Measurements from ENCODE around the gene MAD1L1.

The MAD1L1 gene

DNA sequence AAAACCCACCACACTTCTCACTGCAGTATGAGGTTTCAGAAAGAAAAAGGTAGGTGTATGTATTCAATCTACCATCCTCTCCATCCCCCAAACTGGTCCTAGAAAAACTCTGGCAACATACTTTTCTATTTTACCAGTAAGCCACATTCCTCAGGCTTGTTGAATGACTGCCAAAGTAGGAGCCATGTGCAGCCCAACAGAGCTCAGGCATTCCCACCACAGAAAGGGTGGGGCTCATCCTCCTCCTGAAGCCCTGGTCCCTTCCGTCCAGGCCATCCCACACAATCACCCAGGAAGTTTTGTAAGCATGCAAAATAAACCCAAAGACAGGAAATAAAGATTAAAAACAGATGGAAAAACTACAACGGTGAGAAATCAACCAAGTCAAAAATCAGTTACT is 57.2 kb downstream of the MAD1L1 start:
- TF ChIP-seq, protein P1, sequence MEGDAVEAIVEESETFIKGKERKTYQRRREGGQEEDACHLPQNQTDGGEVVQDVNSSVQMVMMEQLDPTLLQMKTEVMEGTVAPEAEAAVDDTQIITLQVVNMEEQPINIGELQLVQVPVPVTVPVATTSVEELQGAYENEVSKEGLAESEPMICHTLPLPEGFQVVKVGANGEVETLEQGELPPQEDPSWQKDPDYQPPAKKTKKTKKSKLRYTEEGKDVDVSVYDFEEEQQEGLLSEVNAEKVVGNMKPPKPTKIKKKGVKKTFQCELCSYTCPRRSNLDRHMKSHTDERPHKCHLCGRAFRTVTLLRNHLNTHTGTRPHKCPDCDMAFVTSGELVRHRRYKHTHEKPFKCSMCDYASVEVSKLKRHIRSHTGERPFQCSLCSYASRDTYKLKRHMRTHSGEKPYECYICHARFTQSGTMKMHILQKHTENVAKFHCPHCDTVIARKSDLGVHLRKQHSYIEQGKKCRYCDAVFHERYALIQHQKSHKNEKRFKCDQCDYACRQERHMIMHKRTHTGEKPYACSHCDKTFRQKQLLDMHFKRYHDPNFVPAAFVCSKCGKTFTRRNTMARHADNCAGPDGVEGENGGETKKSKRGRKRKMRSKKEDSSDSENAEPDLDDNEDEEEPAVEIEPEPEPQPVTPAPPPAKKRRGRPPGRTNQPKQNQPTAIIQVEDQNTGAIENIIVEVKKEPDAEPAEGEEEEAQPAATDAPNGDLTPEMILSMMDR (IDR thresholded peaks at IDR 0.05; ENCODE audit: low read depth, low read length), result no peak
- DNase-seq (ENCODE audit: low read depth, low spot score), result peak; percentile 96
- in situ Hi-C loops (cut with HindIII; ENCODE audit: low sequenced_read_pairs), result no loop called here
- no peak overlapping the region for H3K4me3 ChIP-seq (ENCODE audit: low read depth, low read length)

DNA sequence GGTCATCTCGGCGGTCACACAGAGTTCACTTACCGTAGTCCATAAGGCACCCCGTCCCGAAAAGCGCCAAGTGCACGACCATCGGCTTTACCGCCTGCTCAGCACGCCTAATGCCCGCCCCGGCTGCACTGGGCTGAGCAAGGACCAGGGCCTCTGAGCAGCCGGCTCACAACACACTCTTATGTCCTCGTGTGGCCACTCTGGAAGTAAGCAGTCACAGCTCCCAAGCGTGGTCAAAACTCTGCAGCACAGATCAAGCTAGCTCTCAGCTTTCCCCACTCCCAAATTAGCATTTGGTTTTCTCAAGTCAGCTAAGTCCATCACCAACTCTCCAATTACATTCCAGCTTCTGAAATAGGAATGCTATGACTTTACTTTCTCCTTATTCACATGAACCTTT is 57.7 kb downstream of the MAD1L1 start:
- in situ Hi-C loops (cut with HindIII; ENCODE audit: low sequenced_read_pairs), result no loop called here
- no peak overlapping the region for H3K4me3 ChIP-seq (ENCODE audit: low read depth, low read length)
- TF ChIP-seq, protein P1 (IDR thresholded peaks at IDR 0.05; ENCODE audit: low read depth, low read length), result no peak
- DNase-seq (ENCODE audit: low read depth, low spot score), result no peak

DNA sequence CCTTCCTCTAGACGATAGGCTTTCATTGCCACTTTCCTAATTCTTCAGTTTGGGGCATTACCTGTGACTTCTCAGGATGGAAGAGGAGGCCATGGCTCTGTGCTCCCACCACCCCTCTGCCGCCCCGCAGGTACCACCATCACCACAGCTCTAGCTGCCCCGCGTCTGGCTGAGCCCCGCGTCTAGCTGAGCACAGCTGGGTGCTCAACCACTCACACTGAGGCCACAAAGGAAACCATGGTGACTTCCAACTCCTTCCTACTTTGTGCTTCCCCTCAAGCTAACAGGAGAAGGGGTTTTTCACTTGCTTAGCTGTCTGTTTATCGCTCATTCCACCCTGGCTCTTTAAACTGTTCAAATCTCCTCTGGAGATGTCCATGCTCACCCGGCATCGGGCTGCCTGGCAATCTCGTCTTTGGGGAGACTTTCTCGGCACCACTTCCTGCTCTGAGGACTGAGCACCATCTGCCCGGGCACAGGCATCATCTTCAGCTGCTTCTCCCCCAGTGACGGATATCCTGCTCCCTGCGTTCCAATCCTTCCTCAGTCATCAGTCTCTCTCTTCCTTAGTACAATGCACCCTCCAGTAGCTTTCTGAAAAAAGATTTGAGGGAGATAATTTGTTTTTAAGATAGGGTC is 59.4 kb downstream of the MAD1L1 start:
- H3K4me3 ChIP-seq (ENCODE audit: low read depth, low read length), result peak overlapping the region; percentile 7
- DNase-seq (ENCODE audit: low read depth, low spot score), result no peak
- in situ Hi-C loops (cut with HindIII; ENCODE audit: low sequenced_read_pairs), result no loop called here

DNA sequence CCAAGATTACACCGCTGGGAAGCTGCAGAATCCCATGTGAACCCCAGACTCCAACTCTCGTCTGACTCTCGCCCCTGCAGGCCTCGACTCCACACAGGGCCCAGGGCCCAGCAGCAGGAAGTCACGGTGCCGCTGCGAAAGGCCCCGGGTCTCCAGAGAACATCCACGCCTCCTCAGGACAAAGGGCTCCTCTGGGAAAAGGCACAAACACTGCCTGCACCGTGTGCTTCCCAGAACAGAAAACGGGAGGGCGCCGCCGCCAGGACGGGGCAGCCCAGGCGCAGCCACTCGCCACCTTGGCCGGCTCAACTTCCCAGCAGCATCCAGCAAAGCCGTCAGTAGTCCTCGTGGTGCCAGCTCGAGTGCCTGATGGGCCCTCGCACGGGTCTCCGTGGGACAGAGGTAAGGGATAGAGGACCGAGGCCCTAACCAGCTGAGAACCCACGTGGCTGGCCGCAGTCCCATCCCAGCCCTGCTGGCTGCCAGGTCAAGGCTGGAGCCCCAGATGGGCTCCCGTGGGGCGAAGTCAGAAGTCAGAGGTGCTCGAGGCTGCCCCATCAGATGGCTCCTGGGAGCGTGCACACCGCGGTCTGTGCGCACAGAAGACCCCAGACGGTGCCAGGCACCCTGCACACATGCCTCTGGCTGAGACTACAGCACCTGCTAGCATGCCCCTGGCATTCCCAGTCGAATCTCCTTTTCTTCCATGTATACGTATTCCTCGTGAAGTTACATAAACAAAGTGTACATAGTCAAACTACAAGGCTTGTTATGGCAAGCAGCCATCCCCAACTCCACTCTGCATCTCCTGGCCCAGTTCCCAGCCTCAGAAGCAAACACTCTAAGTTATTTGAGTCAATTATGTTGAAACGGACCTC is 60.2 kb downstream of the MAD1L1 start:
- DNase-seq (ENCODE audit: low read depth, low spot score), result peak; percentile 95
- in situ Hi-C loops (cut with HindIII; ENCODE audit: low sequenced_read_pairs), result no loop called here
- H3K4me3 ChIP-seq (ENCODE audit: low read depth, low read length), result no peak overlapping the region
- TF ChIP-seq, protein P1 (IDR thresholded peaks at IDR 0.05; ENCODE audit: low read depth, low read length), result peak; percentile 2

More for the DNA sequence above, 59.4 kb downstream of the MAD1L1 start:
- TF ChIP-seq, protein P1 (IDR thresholded peaks at IDR 0.05; ENCODE audit: low read depth, low read length), result no peak

DNA sequence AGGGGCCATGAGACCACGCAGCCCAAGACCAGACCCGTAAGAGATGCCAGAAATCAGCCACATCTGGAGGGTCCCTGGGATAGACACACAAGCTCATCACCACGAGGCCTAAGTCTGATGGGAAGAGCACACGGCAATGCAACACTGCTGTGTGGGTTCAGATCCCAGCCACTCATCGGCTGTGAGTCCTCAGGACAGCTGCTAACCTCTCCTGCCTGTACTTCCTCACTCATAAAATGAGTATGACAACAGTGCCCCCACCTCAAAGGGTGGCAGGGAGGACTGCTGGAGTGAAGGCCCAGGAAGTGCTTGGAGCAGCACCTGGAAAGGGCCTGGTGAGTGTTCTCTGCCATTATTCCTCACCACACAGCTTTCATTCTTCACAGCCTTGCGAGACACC is 60.9 kb downstream of the MAD1L1 start:
- in situ Hi-C loops (cut with HindIII; ENCODE audit: low sequenced_read_pairs), result no loop called here
- no peak overlapping the region for H3K4me3 ChIP-seq (ENCODE audit: low read depth, low read length)
- TF ChIP-seq, protein P1 (IDR thresholded peaks at IDR 0.05; ENCODE audit: low read depth, low read length), result no peak
- no peak for DNase-seq (ENCODE audit: low read depth, low spot score)

DNA sequence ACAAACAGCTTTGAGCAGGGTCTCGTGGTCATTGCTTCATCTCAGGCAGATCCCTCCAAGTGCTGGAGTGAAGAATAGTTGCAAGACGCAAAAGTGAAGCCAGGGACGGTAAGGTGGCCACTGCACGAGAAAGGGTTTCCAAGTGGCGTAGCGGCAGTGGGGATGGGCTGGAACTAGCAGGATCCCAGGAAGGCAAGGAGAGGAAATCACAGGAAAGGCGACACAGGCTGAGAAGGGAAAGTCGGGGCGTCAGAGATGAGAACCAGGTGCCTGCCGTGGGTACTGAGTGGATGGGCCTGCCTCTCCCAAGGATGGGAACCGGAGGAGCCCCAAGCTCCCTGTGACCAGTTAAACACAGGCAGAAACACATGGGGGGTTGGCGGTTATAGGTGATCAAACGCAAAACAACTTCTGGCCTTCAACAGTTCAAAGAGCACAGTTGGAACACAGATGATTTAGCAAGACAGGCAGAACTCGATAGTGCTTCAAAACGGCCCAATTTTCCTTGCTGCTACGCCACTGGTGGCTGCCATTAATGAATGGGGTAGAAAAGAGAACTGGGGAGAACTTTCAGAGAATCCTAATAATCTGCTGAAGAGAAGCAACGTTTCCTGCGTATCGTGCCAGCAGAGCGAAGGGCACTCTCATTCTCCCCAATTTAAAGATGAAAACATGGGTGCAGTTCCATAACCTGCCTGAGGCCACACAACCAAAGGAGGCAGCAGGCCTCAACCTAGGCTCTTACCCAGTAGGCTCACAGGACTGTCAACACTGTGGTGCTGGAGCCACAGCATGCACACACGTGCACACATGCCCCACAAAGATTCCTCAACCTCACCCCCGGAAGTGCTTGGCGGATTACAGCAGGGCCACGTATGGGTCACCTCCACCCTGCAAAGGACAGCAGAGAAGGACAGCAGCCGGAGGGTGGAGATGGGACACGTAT is 61.9 kb downstream of the MAD1L1 start:
- TF ChIP-seq, protein P1 (IDR thresholded peaks at IDR 0.05; ENCODE audit: low read depth, low read length), result no peak
- H3K4me3 ChIP-seq (ENCODE audit: low read depth, low read length), result no peak overlapping the region
- in situ Hi-C loops (cut with HindIII; ENCODE audit: low sequenced_read_pairs), result no loop called here
- DNase-seq (ENCODE audit: low read depth, low spot score), result no peak
